Measurements from ENCODE around the gene EPO.
"Not testable (repeated sequence)": the region's sequence is repeated elsewhere in the genome, so short reads cannot be mapped to it uniquely, and the experiment has no call there.

EPO gene

DNA sequence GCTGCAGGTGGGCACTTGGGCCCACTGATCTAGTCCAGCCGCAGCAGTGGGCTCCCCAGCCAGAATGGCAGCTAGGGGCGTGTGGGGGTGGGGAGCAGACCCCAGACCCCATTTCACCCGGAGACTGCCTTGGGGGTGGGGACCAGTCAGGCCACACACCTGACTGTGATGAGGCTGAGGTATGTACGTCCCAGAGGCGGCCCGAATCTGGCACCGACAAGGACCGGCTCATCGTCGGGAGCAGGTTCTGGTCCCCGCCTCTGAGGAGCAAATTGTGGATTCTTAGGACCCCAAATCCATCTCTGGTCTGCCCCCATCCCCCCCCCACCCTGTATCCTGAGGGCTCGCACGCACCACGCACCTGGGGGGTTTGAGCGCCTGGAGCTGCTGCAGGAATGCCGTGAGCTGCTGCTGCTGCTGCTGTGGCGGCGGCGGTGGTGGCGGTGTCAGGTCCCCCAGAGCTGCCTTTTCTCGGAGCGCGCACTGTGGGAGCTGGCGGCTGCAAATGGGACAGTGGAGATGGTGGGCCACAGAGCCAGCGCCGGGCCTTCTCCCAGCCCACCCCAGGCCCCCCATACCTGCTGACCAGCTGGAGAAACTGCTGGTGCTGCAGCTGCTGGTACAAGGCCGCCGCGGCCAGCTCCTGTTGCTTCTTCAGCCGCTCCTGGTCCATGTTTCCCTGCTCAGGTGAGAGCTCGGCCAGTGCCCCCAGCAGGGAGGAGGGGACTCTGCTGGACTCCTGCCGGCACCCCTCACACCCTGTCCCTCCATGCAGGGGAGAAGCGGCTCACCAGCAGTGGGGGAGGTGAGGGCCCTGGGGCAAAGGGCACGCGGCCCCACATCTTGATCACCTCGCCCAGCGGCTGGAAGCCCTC is 36.4 kb upstream of the EPO start:
- DNase-seq = no peak

DNA sequence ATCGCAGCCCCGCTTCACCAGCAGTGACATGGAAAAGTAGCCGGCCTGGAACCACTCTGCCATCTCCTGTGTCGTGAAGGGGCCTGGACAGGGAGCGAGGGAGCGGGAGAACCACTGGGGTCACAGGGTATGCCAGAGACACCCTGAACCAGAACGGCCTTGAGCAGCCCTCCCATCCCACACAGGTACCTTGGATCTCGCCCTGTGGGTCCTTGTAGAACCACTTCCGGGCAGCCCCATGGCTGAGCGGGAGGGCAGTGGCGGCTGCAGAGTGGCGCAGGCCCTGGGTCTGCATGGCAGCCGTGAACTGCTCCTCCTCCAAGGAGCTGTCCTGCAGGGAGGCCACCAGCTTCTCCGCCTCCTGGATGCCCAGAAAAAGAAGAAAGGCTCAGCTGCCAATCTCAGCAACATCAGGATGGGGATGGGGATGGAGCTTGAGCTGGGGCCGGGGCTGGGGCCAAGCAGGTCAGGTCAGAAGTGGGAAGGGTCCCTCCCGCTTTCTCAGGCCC is 35.7 kb upstream of the EPO start:
- no peak for DNase-seq

DNA sequence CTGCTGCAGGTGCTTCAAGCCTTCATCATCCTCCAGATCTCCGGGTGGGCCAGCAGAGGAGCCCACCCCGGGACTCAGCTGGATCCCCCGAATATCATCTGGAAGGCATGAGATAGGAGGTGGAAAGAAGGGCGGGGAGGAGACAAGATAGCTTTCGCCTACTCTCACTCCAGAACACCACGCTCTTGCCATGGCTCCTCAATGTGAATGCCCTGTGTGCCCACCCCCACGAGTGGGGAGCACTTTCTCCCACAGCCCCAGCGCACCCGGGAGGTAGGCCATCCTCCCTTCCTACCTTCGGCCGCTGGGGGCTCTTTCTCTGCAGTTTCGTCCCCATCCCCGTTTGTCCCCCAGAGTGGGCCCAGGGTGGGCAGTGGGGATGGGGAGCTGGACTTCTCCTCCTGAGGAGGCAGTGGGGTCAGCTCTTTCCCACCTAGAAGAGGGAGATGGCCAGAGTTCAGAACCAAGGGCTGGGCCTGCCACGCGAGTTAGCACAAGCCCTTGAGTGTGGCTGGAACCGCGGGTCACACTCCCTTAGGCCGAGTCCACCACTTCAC is 35.1 kb upstream of the EPO start:
- DNase-seq = no peak

DNA sequence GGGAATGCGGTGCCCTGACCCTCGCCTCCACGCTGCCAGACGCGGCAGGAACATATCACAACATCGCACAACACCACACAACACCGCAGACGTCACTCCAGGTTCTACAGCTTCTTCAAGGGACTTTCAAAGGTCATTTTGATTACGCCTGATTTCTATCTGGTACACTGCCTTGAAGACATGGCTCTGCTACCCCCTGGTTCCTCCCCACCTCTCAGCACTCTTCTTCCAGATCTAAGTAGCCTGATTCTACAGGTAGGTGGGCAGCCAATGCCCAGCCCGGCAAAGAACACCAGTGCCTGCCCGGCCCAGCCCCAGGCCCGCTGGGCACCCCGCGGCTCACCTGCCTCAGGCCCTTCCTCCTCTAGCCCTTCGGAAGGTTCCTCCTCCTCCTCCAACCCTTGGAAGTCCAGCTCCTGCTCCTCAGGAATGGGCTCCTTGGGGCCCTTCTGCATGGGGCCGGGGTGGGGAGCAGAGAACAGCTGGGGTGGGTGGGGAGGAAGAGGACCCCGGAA is 34.6 kb upstream of the EPO start:
- DNase-seq = no peak

DNA sequence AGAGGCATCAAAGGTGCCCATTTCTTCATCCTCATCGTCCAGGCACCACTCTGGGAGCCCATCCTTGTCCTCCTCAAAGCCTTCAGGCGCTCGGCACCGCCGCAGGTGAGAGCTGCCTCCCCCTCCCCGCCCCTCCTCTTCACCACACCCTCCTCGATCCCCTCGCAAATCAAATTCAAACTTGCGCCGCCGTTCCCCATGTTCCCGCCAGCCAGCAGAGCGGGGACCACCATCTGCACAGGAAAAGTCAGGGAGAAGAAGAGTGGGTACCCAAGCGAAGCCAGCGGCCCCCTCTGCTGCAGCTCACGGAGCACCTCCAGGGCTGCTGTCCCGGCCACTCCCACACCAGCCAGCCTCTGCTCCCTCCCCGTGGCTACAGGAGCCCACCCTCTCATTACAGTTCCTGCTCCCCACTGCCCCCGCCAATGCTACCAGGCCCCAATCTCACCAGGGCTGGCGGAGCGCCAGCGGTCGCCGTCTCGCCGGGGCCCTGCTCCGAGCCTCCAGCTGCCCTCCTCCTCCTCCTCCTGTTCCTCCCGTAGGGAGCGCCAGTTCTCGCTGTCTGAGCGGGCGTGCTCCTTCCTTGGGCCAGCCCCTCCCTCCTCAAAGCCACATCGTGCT is 34.0 kb upstream of the EPO start:
- DNase-seq = no peak

DNA sequence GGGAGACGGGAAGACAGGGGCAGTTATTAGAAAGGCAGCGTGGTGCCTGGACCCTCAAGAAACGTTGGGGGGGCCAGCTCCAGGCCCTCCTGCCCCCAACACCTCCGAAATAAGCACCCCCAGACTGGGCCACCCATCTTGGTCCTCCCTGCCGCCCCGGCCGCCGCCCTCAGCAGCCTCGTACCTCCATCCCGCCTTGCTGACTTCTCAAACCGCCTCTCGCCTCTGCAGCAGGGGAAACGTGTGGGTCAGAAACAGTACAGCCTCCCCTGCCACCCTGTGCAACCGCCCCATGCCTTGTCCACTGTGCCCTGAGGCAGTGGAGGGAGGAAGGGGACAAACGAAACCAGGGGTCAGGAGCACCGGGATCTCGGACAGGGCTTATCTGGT is 33.5 kb upstream of the EPO start:
- DNase-seq = no peak

DNA sequence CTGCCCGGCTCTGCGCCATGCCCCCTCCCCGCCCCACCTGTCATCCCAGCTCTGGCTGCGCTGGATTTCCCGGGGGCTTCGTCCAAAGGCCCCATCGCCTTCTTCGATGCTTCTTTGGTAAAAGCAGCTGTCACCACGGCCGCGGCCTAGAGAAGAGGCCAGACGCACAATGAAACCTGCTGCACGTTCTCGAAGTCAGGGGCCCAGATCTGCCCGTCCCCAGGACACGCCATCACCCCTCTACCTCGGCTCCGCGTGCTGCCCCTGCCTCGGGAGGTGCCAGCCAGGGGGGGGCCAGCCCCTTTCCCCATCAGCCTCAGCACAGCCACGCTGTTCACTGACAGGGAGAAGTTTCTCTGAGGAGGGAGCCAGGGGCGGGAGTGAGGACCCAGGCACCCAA is 33.0 kb upstream of the EPO start:
- DNase-seq = no peak

DNA sequence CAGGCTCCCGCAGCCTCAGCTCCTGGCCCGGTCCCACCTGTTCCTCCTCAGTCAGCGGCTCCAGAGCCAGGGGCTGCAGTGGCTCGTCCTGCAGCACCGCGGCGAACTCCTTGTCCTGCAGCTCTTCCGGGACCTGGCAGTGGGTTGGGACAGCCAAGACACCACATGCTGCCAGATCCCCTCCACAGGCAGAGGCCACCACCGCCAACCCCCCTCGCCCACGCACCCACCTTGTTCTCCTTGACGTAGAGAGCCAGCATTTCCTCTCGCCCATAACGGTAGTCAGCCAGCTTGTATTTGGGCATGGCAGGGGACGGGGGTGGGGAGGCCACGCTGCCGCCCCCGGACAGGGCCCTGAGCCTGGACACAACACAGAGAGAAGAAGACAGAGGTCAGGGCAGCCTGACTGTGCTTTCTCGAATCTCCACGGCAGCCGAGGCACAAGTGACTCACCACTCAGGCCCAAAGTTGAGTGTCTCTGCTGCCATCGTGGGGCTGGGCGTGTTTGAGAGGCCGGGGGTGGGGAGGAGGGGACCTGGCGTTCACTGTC is 32.4 kb upstream of the EPO start:
- DNase-seq = no peak

DNA sequence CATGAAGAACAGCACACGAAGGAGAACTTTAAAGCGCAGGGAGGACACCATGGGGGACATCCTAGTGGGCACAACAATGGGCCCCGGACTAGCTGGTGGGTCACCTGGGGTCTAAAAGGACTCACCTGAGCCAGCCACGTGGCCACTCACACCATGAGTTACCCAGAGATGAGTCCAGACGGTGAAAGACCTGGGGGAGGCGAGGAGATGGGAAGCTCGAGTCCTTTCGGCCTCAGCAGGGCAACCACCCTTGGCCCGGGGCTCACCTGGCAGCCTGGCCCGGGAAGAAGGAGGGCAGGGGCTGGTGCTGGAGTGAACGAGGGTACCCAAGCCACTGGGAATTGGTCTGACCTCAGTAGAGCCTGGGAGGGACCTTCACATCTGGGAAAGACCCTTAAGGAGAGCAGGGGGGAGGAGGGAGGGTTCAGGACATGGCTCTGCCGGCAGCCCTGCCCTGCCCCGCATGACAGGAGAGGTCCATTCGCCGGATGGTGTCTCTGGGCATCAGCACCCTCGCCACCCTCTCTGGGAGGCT is 31.9 kb upstream of the EPO start:
- no peak for DNase-seq

DNA sequence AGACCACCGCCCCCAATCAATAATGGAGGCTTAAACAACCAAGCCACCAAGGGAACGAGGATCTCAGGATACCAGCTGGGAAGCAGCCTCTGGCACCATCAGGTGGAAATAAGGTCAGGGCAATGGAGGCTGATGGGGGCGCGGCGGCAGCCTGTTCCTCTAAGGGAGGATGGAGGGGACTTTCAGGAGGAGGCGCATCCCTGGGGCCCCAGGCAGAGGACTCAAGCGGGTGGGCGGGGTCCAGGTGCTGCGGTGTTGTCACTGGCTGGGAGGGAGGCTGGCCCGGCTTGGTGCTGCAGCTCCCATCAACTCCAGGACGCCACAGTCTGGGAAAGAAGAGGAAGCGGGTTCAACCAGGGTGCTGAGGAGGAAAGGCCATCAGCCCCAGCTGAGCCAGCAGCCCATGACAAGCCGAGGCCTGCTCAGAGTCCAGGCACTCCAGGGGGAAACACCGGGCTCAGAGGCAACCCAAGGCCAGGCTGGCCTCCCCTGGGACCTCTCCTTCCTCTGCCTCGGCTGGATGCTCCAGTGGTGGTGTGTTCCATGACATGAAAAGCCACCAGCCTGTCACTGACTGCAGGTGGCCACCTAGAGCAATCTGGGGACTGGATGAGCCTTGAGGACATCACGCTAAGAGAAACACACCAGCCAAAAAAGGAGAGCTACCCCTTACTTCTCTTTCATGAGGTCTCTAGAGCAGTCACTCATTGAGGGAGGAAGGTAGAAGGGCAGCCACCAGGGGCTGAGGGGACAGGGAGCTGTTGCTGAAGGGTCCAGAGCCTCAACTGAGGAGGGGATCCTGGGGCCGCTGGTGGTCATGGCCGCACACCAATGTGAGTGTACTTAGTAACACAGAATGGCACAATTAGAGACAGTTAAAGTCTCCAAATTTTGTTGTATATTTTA is 30.8 kb upstream of the EPO start:
- DNase-seq = no peak

DNA sequence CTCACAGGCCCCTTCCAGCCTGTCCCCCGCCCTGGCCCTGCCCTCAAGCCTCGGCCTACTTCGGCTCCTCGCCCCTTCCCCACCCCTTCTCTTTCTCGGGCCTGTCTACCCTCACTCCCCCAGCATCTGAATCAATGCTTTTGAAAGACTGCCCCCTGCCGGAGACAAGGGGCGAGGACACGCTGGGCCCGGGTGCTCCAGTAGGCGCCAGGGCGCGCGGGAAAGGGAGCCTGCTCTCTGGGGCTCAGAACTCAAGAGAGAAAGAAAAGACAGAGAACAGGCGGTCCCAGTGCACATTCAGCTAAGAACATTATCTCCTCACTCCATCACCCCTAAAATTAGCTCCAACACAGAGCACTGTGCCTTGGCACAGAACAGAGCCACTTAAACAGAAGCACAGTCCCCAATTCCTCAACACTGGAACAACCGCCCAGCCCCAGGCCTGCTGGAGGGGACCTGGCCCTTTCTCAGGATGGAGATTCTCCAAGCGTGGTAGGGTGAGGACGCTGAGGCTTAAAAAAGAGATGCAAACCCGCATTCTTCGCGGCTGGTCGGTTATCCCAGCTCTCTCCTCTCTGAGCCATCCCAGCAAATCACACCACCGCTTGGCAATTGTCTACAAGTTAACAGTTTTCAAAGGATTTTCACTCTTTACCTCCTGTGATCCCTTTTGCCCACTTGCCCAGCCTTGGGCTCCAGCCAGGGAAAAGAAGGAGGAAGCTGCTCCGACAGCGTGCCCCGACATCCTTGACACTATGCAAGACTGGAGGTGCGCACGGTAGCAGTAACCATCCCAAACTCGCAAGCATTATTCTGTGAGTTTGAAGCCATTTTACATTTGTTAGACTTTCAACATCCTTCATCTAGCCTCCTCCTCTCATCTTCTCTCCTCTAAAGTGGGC is 28.3 kb upstream of the EPO start:
- peak; percentile 89 for DNase-seq

DNA sequence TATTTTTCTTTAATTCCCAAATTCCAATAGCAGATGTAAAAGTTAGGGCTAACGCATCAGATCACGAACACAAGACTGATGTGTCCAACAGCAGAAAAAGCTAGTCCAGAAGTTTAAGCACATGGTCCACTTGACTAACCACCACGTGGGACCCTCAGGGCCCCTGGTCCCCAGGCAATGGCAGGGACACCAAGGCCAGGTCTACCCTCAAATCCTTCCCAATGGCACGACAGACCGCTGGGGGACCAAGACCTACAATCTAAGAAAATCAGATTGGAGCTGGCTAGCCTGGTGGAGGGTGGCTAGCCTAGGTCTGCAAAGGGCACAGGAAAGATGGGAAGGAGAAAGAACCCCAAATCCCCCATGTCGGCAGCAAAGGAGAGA is 27.7 kb upstream of the EPO start:
- no peak for DNase-seq

DNA sequence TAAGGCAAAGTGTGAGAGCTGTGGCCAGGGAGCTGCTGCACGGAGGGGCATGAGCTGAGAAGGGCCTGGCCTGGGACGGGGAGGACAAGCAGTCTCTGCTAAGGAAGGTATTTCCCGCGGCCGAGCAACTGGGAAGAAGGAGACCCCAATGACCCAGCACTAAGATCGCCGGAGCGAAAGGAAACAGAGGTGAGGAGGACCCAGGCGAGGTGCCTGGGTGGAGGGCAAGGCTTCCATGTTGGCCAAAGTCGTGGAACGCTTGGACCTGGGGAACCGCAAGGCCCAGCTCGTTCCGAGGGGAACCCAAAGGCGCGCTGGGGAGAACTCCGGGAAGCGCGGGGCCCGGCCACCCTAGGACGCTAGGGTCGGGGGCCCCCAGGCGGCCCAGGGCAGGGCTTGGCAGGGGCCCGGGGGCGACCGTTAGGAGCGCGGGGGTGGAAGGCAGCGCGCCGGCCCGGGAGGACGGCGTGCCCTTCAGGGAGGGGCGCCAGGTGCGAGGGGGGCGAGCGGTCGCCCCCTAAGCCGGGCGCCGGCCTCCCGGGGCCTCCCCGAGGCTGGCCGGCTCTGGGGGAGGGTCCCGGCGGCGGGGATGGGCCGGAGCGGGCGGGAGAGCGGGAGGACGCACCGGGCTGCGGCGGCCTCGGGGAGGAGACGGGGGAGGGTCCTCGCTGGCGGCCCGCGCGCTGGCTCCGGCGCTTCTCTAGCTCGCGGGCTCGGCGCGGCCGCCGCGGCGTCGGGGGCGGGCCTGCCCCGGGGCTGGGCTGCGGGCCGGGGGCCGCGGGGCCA is 26.8 kb upstream of the EPO start:
- DNase-seq = no peak

DNA sequence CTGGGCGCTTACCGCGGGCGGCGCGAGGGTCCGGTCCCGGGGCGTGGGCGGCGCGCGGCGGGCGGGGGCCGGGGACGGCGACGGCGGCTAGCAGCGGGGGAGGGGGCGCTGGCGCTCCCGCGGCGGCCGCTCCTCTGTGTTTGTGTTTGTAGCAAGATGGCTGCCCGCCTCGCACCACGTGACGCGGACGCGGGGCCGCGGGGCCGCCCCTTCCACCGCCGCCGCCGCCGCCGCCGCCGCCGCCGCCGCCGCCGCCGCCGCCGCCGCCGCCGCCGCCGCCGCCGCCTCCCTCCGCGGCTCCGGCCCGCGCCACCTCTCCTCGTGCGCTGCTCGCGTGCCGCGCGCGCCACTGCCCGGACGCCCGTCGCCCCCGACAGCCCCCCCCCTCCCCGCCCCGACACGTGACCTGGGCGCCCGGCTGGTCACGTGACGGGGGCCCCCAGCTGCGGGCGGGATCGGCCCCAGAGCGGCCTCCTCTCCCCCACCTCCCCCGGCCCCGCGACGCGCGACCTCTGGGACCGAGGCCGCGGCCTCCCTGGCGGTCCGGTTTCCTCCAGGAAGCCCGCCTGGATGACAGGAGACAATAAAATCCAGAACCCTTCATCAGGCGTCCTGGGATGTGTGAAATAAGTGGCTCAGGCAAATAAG is 26.0 kb upstream of the EPO start, which contains the start of gene GIGYF1:
Gene GIGYF1, minus strand, starts transcription at position 153 of the 648 bp plus-strand sequence. CDS start 6,012 bp downstream, outside the sequence.
- peak; percentile 81 for DNase-seq

DNA sequence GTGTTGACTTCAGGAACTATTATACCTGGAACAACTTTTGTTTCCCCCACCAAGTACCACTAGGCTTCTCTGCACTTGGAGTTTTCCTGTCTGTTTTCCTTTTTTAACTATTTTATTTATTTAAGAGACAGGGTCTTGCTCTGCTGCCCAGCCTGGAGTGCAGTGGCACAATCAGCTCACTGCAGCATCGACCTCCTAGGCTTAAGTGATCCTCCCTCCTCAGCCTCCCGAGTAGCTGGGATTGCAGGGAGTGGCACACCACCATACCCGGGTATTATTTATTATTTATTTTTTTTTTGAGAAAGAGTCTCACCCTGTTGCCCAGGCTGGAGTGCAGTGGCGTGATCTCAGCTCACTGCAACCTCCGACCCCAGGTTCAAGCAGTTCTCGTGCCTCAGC is 24.1 kb upstream of the EPO start:
- no peak for DNase-seq

DNA sequence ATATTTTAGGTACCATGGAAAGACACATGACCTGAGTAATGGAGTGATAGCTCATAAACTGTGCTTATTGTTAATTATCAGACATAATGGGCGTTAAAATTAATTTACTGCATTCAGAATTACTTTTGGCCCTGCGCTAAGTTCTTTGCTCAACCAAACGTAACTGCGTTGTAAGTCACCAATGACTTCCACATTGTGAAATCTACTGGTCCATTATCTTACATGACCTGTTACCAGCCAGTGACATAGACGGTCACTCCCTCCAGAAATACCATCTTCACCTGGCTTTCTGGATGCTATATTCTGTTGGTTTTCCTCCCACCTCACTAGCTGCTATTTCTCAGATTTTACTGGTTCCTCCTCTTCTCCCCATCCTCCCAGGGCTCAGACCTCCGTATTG is 21.2 kb upstream of the EPO start:
- no peak for DNase-seq

DNA sequence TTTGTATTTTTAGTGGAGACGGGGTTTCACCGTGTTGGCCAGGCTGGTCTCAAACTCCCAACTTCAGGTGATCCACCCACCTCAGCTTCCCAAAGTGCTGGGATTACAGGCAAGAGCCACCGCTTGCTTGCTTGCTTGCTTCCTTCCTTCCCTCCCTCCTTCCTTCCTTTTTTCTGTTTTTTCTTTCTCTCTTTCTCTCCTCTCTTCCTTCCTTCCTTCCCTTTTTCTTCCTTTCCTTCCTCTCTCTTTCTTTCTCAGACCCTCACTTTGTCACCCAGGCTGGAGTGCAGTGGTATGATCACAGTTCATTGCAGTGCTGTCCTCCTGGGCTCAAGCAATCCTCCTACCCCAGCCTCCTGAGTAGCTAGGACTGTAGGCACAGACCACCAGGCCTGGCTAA is 19.2 kb upstream of the EPO start:
- DNase-seq = not testable (repeated sequence)

DNA sequence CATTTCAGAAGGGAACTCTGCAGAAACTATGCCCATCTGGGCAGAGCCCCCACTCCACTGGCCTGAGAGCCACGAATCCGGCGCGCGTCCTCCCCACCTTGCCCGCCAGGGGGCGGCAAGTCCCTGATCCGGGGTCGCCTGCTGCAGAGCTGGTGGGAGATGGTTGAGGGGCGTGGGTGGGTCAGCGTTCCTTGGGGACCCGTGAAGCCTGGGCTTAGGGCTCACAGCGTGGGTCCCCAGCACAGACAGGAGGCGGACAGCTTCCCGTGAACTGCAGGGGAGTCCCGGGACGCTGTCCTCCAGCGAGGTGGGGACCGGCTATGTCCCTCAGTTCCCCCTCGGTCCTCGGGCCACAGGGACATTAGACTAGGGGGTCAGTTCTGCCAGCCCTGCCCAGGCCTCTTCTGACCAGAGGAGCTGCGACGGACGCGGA is 14.9 kb upstream of the EPO start:
- DNase-seq = peak; percentile 82

All from CD4-positive, alpha-beta T cell treated with Interleukin-17A for 4 hours (primary cell).